HEK293 (cell line): ENCODE results near the gene URAD.

ENCODE experiments used
- CTCF ChIA-PET: fragments of 350-600 bp; formaldehyde crosslinking; extraction: SDS; loops from one replicate; lab custom pipeline; 2021; ENCODE audit warnings: antibody characterized with exemption; lab: Yijun Ruan, JAX
- POLR2A ChIA-PET: fragments of 300-600 bp; formaldehyde crosslinking; extraction: SDS; loops from one replicate; lab custom pipeline; 2020; ENCODE audit warnings: antibody characterized with exemption, inconsistent platforms; lab: Yijun Ruan, JAX
- H3K27ac ChIP-seq: fragments of 200-500 bp; sonication (Bioruptor generic); 2 replicates; pipeline ENCODE4 v1.5.1; 2014; ENCODE audit warnings: low read depth, low read length, control low read depth, inconsistent platforms; ENCODE audit errors: extremely low read depth
- H3K36me3 ChIP-seq, 2 experiments: fragments of 200-500 bp in 1 of 2; sonication (Bioruptor generic) in 1 of 2; 1 replicate in 1 of 2; 2 replicates in 1 of 2; pipeline ENCODE4 v1.5.1; 2014 to 2017; ENCODE audit warnings: inconsistent platforms in 2 of 2, low read length in 2 of 2; ENCODE audit not compliant: control insufficient read depth in 2 of 2, insufficient read depth in 1 of 2
- H3K4me1 ChIP-seq: fragments of 200-500 bp; sonication (Bioruptor generic); 2 replicates; pipeline ENCODE4 v1.5.1; 2014; ENCODE audit warnings: mild to moderate bottlenecking, low read length, inconsistent platforms; ENCODE audit not compliant: control insufficient read depth, insufficient read depth
- H3K4me3 ChIP-seq: 2 replicates; pipeline ENCODE4 v1.5.1; 2011; ENCODE audit warnings: low read depth, mild to moderate bottlenecking, control low read depth, low read length, moderate library complexity
- H3K9me3 ChIP-seq: fragments of 200-500 bp; sonication (Bioruptor generic); 2 replicates; pipeline ENCODE4 v1.5.1; 2014; ENCODE audit warnings: low read depth, low read length, inconsistent platforms; ENCODE audit not compliant: control insufficient read depth, insufficient read depth
- GLI4 ChIP-seq: fragments of 450-650 bp; formaldehyde crosslinking; IDR thresholded peaks from 2 replicates; pipeline ENCODE4 v1.5.1; 2016; ENCODE audit warnings: missing biosample characterization, missing genetic modification characterization
- HOXD13 ChIP-seq: sonication (generic); formaldehyde crosslinking; IDR thresholded peaks from 2 replicates; pipeline ENCODE4 v1.8.0; 2022; ENCODE audit warnings: missing genetic modification reagents, borderline replicate concordance
- SETDB1 ChIP-seq: IDR thresholded peaks from one replicate; pipeline ENCODE4 v1.6.1; 2017; ENCODE audit warnings: mild to moderate bottlenecking, low read length, moderate library complexity, mixed read lengths; ENCODE audit not compliant: insufficient read length
- SP7 ChIP-seq: fragments of 450-650 bp; formaldehyde crosslinking; IDR thresholded peaks from 2 replicates; pipeline ENCODE4 v1.5.1; 2016; ENCODE audit warnings: missing biosample characterization, missing genetic modification characterization
- TSHZ1 ChIP-seq: fragments of 450-650 bp; formaldehyde crosslinking; IDR thresholded peaks from 2 replicates; pipeline ENCODE4 v1.5.1; 2016; ENCODE audit warnings: missing biosample characterization, missing genetic modification characterization, borderline replicate concordance
- ZFP37 ChIP-seq: fragments of 450-650 bp; formaldehyde crosslinking; IDR thresholded peaks from 2 replicates; pipeline ENCODE4 v1.5.1; 2016; ENCODE audit warnings: missing biosample characterization, missing genetic modification characterization
- ZNF140 ChIP-seq: fragments of 450-650 bp; formaldehyde crosslinking; IDR thresholded peaks from 2 replicates; pipeline ENCODE4 v1.5.1; 2016; ENCODE audit warnings: missing biosample characterization, missing genetic modification characterization
- ZNF16 ChIP-seq: fragments of 450-650 bp; formaldehyde crosslinking; IDR thresholded peaks from 2 replicates; pipeline ENCODE4 v1.5.1; 2016; ENCODE audit warnings: low read depth, missing biosample characterization, missing genetic modification characterization
- ZNF169 ChIP-seq: fragments of 450-650 bp; formaldehyde crosslinking; IDR thresholded peaks from 2 replicates; pipeline ENCODE4 v1.5.1; 2016; ENCODE audit warnings: missing biosample characterization, missing genetic modification characterization
- ZNF555 ChIP-seq: fragments of 450-650 bp; formaldehyde crosslinking; conservative IDR thresholded peaks from 2 replicates; pipeline ENCODE4 v1.5.1; 2017; ENCODE audit warnings: missing biosample characterization, mild to moderate bottlenecking, missing genetic modification characterization, inconsistent platforms
- ZNF600 ChIP-seq: fragments of 450-650 bp; formaldehyde crosslinking; IDR thresholded peaks from 2 replicates; pipeline ENCODE4 v1.5.1; 2016; ENCODE audit warnings: missing biosample characterization, missing genetic modification characterization
- ZNF626 ChIP-seq: fragments of 450-650 bp; sonication (Bioruptor Pico); formaldehyde crosslinking; IDR thresholded peaks from 2 replicates; pipeline ENCODE4 v1.5.1; 2018; ENCODE audit warnings: missing biosample characterization, missing genetic modification characterization, inconsistent platforms
- ZNF645 ChIP-seq: fragments of 450-650 bp; formaldehyde crosslinking; IDR thresholded peaks from 2 replicates; pipeline ENCODE4; 2016; ENCODE audit warnings: missing biosample characterization, missing genetic modification characterization
- ZNF692 ChIP-seq: fragments of 450-650 bp; formaldehyde crosslinking; IDR thresholded peaks from 2 replicates; pipeline ENCODE4 v1.5.1; 2016; ENCODE audit warnings: missing biosample characterization, missing genetic modification characterization

The URAD gene

GRCh38 chr13:27971236-27971645, 17.3 kb downstream of the URAD start:
- Histone ChIP-seq H3K27ac (no peak overlapping the region), H3K36me3 (no peaks in the 10 kb centered on the region), H3K4me3 (no peak overlapping the region), H3K9me3 (no peaks in the 10 kb centered on the region), H3K4me1 (no peaks in the 10 kb centered on the region)
- ChIA-PET POLR2A (no interaction called here), CTCF (interaction anchor here (1.0 to 1.1 kb wide), 2 partner anchors 9 to 145 kb away, joined by 3 to 5 read pairs; no protein-coding TSS in a partner anchor)
- TF ChIP-seq SP7 (tag by site-specific recombination) (no peak), HOXD13 (CRISPR knock-in tag) (no peak)

GRCh38 chr13:27970382-27971235, 17.9 kb downstream of the URAD start:
- ChIA-PET POLR2A (no interaction called here), CTCF (interaction anchor here (0.7 to 1.5 kb wide), 6 partner anchors 8 to 608 kb away, joined by 3 to 5 read pairs (median 4); no protein-coding TSS in a partner anchor)
- TF ChIP-seq GLI4 (tag by site-specific recombination): no peak
- TF ChIP-seq ZNF626 (tag by site-specific recombination): no peak
- no peak for TF ChIP-seq ZNF645 (tag by site-specific recombination)
- TF ChIP-seq ZNF16 (tag by site-specific recombination): no peak
- TF ChIP-seq ZNF140 (tag by site-specific recombination): no peak
- no peak for TF ChIP-seq SETDB1
- no peak for TF ChIP-seq ZNF692 (tag by site-specific recombination)
- no peak for TF ChIP-seq TSHZ1
- H3K36me3 ChIP-seq: no peaks in the 10 kb centered on the region
- no peak overlapping the region for H3K4me3 ChIP-seq
- no peak overlapping the region for H3K27ac ChIP-seq
- H3K9me3 ChIP-seq: no peaks in the 10 kb centered on the region
- H3K4me1 ChIP-seq: no peaks in the 10 kb centered on the region

GRCh38 chr13:27969866-27970229, 18.6 kb downstream of the URAD start:
- TF ChIP-seq ZFP37 (tag by site-specific recombination): no peak
- TF ChIP-seq SP7 (tag by site-specific recombination): no peak
- TF ChIP-seq ZNF169 (tag by site-specific recombination): no peak
- no peak for TF ChIP-seq ZNF600 (tag by site-specific recombination)
- no peak for TF ChIP-seq ZNF555
- no peak overlapping the region for H3K4me3 ChIP-seq
- CTCF ChIA-PET: interaction anchor here (0.7 to 1.5 kb wide), 4 partner anchors 13 to 608 kb away, joined by 3 to 5 read pairs (median 4); no protein-coding TSS in a partner anchor
- peaks cover 0 to under 1% of the 10 kb centered on the region in 2 experiments; a peak in 1 of 3 replicates for H3K36me3 ChIP-seq
- H3K27ac ChIP-seq: no peak overlapping the region
- no peaks in the 10 kb centered on the region for H3K4me1 ChIP-seq
- H3K9me3 ChIP-seq: no peaks in the 10 kb centered on the region
- POLR2A ChIA-PET: no interaction called here
